Upper lobe of left lung (tissue), 6 donors: ENCODE data around the gene KLHL11. TPM values are rescaled to one million over a fixed set of nuclear protein-coding genes. Genes with fewer than 3 reads are reported as not detected.
A peak's percentile ranks its signal among the peaks of the same experiment; 100 is the strongest.

Experiments
- ATAC-seq, 2 donors: fragments of 200-7000 bp; cut with Tn5 transposase; one replicate each; pipeline ENCODE4 v1.9.1; 2022; ENCODE audit warnings: mild to moderate bottlenecking in 2 of 2, moderate library complexity in 2 of 2; ENCODE audit not compliant: low FRiP score in 2 of 2
- DNase-seq, 2 donors: peaks; one replicate each; pipeline ENCODE4 v3.0.0-alpha.2; 2019 to 2020
- H3K27ac ChIP-seq, 4 donors: fragments of 200-600 bp; sonication (generic); one replicate each; pipeline ENCODE4 v1.5.1; 2016 to 2019
- H3K27me3 ChIP-seq, 4 donors: fragments of 200-600 bp; sonication (generic); one replicate each; pipeline ENCODE4 v1.5.1; 2017 to 2019
- H3K36me3 ChIP-seq, 4 donors: fragments of 200-600 bp; sonication (generic); one replicate each; pipeline ENCODE4 v1.5.1; 2016 to 2019
- H3K4me1 ChIP-seq, 4 donors: fragments of 200-600 bp; sonication (generic); one replicate each; pipeline ENCODE4 v1.5.1; 2018 to 2019
- H3K4me3 ChIP-seq, 4 donors: fragments of 200-600 bp; sonication (generic); one replicate each; pipeline ENCODE4 v1.5.1; 2017 to 2019; ENCODE audit warnings: mild to moderate bottlenecking in 2 of 4, moderate library complexity in 1 of 4
- H3K9me3 ChIP-seq, 4 donors: fragments of 200-600 bp; sonication (generic); one replicate each; pipeline ENCODE4 v1.5.1; 2018 to 2019
- CTCF ChIP-seq, 6 experiments: fragments of 450-650 bp in 4 of 6; fragments of 200-600 bp in 2 of 6; sonication (generic) in 2 of 6; IDR thresholded peaks; one replicate each; pipeline ENCODE4 v1.5.1; 2016 to 2019; ENCODE audit warnings: antibody characterized with exemption in 6 of 6
- EP300 ChIP-seq, 4 donors: sonication (generic); formaldehyde crosslinking; IDR thresholded peaks; one replicate each; pipeline ENCODE4 v1.5.1; 2017; ENCODE audit warnings: antibody characterized with exemption in 4 of 4, control low read depth in 2 of 4
- POLR2A ChIP-seq, 4 donors: fragments of 450-650 bp; IDR thresholded peaks; one replicate each; pipeline ENCODE4 v1.5.1; 2016 to 2017; ENCODE audit warnings: antibody characterized with exemption in 4 of 4, mild to moderate bottlenecking in 2 of 4
- POLR2AphosphoS5 ChIP-seq, 2 donors: sonication (generic); formaldehyde crosslinking; IDR thresholded peaks; one replicate each; pipeline ENCODE4 v1.5.1; 2017; ENCODE audit warnings: antibody characterized with exemption in 2 of 2
- WGBS, 2 donors: methylation state at CpG; one replicate each; pipeline ENCODE4 v1.1.5; 2017 to 2018; 5-methylcytosine and 5-hydroxymethylcytosine counted together
- total RNA-seq, 6 donors: library from RNA; depleted of rRNA in 4 of 6; stranded (reverse); fragments of >200 nt in 4 of 6; gene quantifications; one replicate each; pipeline versions ENCODE4 v1.1.0 to v1.2.1, GENCODE V29; 2016 to 2021
- donor health status: DM: no; HTN: no; CAD: no; lungs with moderate emphysema.
- donor health status: DM: no; HTN: yes; CAD: no; lungs with severe emphysema.

The KLHL11 gene
- total RNA-seq, 6 donors from 2014 or later, result 13.3 to 25.2 (median 15.5) TPM

- 90 to 96% methylated on average over 5 to 6 of the region's 6 CpGs for WGBS, 2 donors
- Histone ChIP-seq H3K9me3 (no peaks in the 10 kb centered on the region), H3K36me3 (peaks cover 19 to 100% (median 88%) of the 10 kb centered on the region in 4 donors), H3K27me3 (no peaks in the 10 kb centered on the region), H3K27ac (no peak overlapping the region), H3K4me3 (no peak overlapping the region), H3K4me1 (no peaks in the 10 kb centered on the region)
- ATAC-seq (no peak), DNase-seq (no peak)
- TF ChIP-seq POLR2A (IDR thresholded peaks at IDR 0.05) (no peak), EP300 (IDR thresholded peaks at IDR 0.05) (no peak), CTCF (IDR thresholded peaks at IDR 0.05) (no peak), POLR2AphosphoS5 (IDR thresholded peaks at IDR 0.05) (no peak)
These were observed 31.5 kb upstream of the KLHL11 start for GRCh38 chr17:41896726-41897125.

DNA sequence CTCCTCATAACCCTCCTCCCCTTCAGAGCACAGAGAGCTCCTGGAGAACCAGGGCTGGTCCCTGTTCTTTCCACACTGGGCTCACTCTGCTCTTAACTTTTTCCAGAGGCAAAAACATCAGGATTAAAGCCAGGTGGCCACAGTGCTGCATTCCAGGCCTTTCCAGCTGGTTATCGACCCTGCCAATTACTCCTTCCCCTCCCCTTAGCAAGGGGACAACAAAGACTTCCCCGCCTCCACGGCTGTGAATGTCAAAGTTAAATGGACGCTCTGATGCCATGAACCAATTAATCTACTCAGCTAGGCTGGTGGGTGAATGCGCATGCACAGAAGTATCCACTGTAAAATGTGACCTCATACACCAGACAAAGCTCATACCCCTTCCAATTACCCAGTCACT is 30.4 kb upstream of the KLHL11 start:
- Histone ChIP-seq H3K9me3 (no peaks in the 10 kb centered on the region), H3K27ac (peak overlapping the region in 2 of 4 donors; percentile 8 to 18), H3K27me3 (no peaks in the 10 kb centered on the region), H3K4me3 (no peak overlapping the region), H3K36me3 (peaks cover 24 to 100% (median 89%) of the 10 kb centered on the region in 4 donors), H3K4me1 (no peaks in the 10 kb centered on the region)
- WGBS, 2 donors, result 71 to 80% methylated on average over 5 of the region's 5 CpGs
- DNase-seq (no peak), ATAC-seq (peak; percentile 3 to 63)
- no peak for TF ChIP-seq POLR2AphosphoS5 (IDR thresholded peaks at IDR 0.05)
- TF ChIP-seq EP300 (IDR thresholded peaks at IDR 0.05), result no peak
- no peak for TF ChIP-seq CTCF (IDR thresholded peaks at IDR 0.05)
- TF ChIP-seq POLR2A (IDR thresholded peaks at IDR 0.05), result no peak

GRCh38 chr17:41894791-41895331 is 29.6 kb upstream of the KLHL11 start:
- H3K9me3 ChIP-seq, result no peaks in the 10 kb centered on the region
- DNase-seq (no peak), ATAC-seq (peak; percentile 52 to 71)
- peak overlapping the region in 2 of 4 donors; percentile 8 to 18 for H3K27ac ChIP-seq
- TF ChIP-seq CTCF (IDR thresholded peaks at IDR 0.05), result no peak
- no peak for TF ChIP-seq POLR2AphosphoS5 (IDR thresholded peaks at IDR 0.05)
- no peak for TF ChIP-seq EP300 (IDR thresholded peaks at IDR 0.05)
- TF ChIP-seq POLR2A (IDR thresholded peaks at IDR 0.05), result no peak
- peaks cover 26 to 100% (median 91%) of the 10 kb centered on the region in 4 donors for H3K36me3 ChIP-seq
- H3K4me3 ChIP-seq, result no peak overlapping the region
- no peaks in the 10 kb centered on the region for H3K4me1 ChIP-seq
- 63 to 66% methylated on average over 7 of the region's 7 CpGs for WGBS, 2 donors
- H3K27me3 ChIP-seq, result no peaks in the 10 kb centered on the region

DNA sequence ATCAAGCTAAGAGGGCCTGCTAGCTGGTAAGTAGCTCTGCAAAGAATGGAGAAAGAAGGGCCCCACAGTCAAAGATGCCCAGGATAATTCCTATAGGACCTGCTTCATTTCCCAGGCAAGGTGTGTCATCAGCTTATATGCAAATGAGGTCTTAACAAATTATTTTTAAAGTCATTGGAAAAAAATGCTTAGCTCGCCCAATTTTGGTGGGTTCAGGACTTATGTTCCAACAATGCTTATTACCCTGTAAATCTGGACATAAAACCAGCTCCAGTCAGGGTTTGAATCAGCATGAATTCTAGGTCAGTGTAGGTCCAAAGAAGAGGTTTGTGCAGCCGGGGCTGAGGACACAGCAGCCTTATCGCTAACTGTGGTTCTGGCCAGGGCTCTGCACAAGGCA is 28.2 kb upstream of the KLHL11 start:
- Histone ChIP-seq H3K27ac (no peak overlapping the region), H3K4me3 (no peak overlapping the region), H3K27me3 (no peaks in the 10 kb centered on the region), H3K9me3 (no peaks in the 10 kb centered on the region), H3K4me1 (no peaks in the 10 kb centered on the region), H3K36me3 (peaks cover 27 to 99% (median 87%) of the 10 kb centered on the region in 4 donors)
- TF ChIP-seq CTCF (IDR thresholded peaks at IDR 0.05), result no peak
- DNase-seq, result no peak
- WGBS, 2 donors, result 84 to 94% methylated on average over 3 of the region's 3 CpGs
- ATAC-seq, result no peak

DNA sequence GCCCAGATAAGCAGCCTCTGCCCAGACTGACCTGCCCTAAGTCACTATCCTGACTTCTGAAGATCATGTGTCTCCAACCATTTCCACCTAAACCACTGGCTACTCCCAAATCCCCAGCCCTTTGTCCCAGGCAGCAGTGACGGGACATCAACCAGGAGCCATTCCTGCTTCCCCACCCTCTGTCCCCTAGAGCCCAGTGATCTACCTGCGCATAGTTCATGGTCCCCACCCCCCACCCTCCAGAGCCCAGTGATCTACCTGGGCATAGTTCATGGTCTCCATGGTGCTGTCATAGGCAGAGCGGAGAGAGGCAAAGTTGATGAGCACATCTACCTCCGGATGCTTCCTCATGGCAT is 26.8 kb upstream of the KLHL11 start:
- Histone ChIP-seq H3K27me3 (no peaks in the 10 kb centered on the region), H3K27ac (no peak overlapping the region), H3K4me3 (no peak overlapping the region), H3K36me3 (peaks cover 29 to 99% (median 87%) of the 10 kb centered on the region in 4 donors), H3K9me3 (no peaks in the 10 kb centered on the region), H3K4me1 (no peaks in the 10 kb centered on the region)
- no peak for TF ChIP-seq CTCF (IDR thresholded peaks at IDR 0.05)
- TF ChIP-seq POLR2A (IDR thresholded peaks at IDR 0.05), result no peak
- no peak for TF ChIP-seq POLR2AphosphoS5 (IDR thresholded peaks at IDR 0.05)
- no peak for TF ChIP-seq EP300 (IDR thresholded peaks at IDR 0.05)
- no peak for DNase-seq
- ATAC-seq, result no peak
- 94 to 97% methylated on average over 3 to 4 of the region's 4 CpGs for whole genome bisulfite sequencing, 2 donors
